ENCODE measurements around the gene FAM229A. TPM values are rescaled to one million over a fixed set of nuclear protein-coding genes. Genes with fewer than 3 reads are reported as not detected.
A peak's percentile ranks its signal among the peaks of the same experiment; 100 is the strongest.

Gene FAM229A
- total RNA-seq, 2 donors from 2014 or later: 9.2 to 14.0 TPM

DNA sequence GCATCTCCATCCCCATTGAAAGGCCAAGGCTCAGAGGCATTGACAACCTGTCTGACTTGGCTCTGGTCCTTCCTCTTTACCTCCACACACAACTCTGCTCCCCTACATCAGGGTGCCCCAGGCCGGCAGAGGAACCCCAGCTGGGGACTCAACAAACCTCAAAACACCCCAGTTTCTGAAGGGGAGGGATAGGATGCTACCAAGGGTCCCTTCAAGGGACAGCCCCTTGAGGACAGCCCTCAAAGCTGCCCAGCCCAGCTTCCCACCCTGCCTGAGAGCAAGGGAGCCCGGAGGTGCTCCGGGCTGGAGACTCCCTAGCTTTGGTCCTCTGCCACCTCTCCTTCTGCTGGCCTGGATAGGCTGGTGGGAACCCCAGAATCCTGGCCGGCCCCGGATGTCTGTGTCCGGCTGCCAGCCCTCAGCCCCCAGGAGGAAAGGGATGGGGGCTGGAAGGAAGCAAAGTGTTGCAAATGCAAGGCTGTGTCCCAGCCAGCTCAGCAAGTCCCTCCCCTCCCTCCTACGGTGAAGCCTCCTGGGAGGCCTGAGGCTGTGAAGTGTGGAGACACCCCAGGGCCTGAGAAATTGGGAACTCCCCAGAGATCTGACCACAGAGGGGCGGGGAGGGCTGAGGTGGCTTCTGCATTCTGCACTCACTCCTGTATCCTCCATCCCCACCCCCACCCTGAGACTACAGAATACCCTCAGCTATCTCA lies 25.2 kb downstream of the FAM229A start:
- no peak overlapping the region for H3K27ac Mint-ChIP-seq
- DNase-seq: peak; percentile 64 to 75
- no peaks in the 10 kb centered on the region for H3K9me3 Mint-ChIP-seq
- peaks cover 0 to 4% of the 10 kb centered on the region in 2 donors for H3K36me3 Mint-ChIP-seq (ENCODE audit: insufficient read depth in 2 of 2)
- H3K27me3 Mint-ChIP-seq (ENCODE audit: low read depth): no peaks in the 10 kb centered on the region
- ATAC-seq (replicated peaks in 1 of 2): peak; percentile 35 to 46
- peak overlapping the region; percentile 21 to 74 for H3K4me3 Mint-ChIP-seq
- H3K4me1 Mint-ChIP-seq (ENCODE audit: low read depth): peaks cover 59% of the 10 kb centered on the region

DNA sequence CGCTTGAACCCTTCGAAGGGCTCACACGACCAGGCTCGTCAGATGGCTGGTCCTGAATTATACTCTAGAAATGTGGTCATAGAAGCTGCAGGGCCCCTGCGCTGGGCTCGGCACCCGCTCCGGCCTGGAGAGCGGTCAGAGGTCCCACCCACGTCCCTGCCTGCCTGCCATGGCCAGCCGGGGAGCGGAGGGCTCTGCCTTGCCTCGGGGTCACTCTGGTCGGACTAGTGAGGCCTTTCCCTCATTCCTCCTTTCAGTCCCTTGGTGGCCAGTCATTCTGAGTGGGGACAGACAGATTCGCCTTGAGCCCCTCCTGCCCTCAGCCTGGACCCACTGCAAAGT lies 25.7 kb downstream of the FAM229A start:
- Mint-ChIP-seq H3K27ac (no peak overlapping the region), H3K9me3 (no peaks in the 10 kb centered on the region), H3K36me3 (ENCODE audit: insufficient read depth in 2 of 2) (peaks cover 0 to 6% of the 10 kb centered on the region in 2 donors), H3K4me3 (peak overlapping the region; percentile 21 to 74), H3K4me1 (ENCODE audit: low read depth) (peaks cover 57% of the 10 kb centered on the region), H3K27me3 (ENCODE audit: low read depth) (no peaks in the 10 kb centered on the region)
- ATAC-seq (replicated peaks in 1 of 2) (no peak), DNase-seq (no peak)

DNA sequence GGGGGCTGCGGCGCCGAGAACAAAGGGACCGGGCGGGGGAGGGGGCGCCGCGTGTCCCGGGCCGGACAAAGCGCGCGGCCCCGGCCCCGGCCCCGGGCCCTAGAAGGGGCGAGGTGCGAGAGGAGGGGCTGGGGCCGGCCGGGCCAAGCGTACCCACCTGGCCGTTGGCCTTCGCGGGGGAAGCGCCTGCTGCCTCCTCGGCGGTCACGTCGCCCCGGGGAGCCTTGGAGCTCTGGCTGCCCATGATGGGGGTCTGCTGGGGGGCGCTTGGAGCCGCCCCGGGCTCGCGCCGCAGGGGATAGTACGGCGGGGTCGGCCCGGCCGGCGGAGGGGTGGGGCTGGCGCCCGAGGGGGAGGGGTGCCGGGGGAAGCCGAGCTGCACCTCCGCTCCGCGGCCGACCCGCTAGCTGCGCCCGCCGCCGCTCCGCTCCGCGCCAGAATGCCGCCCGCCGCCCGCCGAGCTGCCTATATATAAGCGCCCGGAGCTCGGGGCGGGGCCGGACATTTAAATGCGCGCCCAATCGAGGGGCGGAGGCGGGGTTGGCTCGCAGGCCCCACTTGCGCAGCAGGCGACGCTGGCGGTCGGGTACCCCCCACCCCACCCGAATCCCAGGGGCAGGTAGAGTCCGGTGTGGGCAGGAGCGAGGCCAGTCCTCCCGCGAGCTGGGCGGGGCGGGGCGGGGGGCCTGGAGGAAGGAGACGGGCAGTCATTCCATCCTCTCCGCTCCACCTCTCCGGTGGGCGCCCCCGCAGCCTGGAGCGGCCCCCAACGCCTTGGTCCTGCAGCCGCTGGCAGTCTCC lies 26.3 kb downstream of the FAM229A start, which contains the start of gene MARCKSL1:
Gene MARCKSL1, minus strand, starts transcription at position 444 of the 801 bp plus-strand sequence. Its CDS starts 200 bp downstream, at position 244.
- DNase-seq (peak; percentile 83 to 91), ATAC-seq (replicated peaks in 1 of 2) (peak; percentile 47 to 60)
- Mint-ChIP-seq H3K9me3 (no peaks in the 10 kb centered on the region), H3K27ac (peak within 1 kb of the TSS; percentile 54), H3K36me3 (ENCODE audit: insufficient read depth in 2 of 2) (peaks cover 2 to 9% of the 10 kb centered on the region in 2 donors), H3K4me3 (peak within 1 kb of the TSS; percentile 84 to 90), H3K27me3 (ENCODE audit: low read depth) (no peaks in the 10 kb centered on the region), H3K4me1 (ENCODE audit: low read depth) (peaks cover 57% of the 10 kb centered on the region)

DNA sequence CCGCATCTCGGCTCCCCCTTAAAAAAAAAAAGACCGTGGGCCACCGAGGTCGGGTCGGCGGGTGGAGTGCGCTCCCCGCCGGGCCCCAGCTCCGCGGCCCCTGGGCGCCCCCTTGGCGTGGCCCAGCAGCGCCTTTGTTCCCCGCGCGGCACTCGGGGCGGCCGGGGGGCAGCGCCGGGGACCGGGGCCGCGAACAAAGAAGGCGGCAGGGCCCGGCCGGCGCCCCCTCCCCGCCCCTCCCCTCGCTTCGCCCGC lies 26.8 kb downstream of the FAM229A start:
- Mint-ChIP-seq H3K9me3 (no peaks in the 10 kb centered on the region), H3K27me3 (ENCODE audit: low read depth) (no peaks in the 10 kb centered on the region), H3K4me1 (ENCODE audit: low read depth) (peaks cover 57% of the 10 kb centered on the region), H3K4me3 (peak overlapping the region in 1 of 2 donors; percentile 90), H3K36me3 (ENCODE audit: insufficient read depth in 2 of 2) (peaks cover 2 to 12% of the 10 kb centered on the region in 2 donors), H3K27ac (no peak overlapping the region)
- no peak for DNase-seq
- ATAC-seq (replicated peaks in 1 of 2): peak; percentile 4 to 13

DNA sequence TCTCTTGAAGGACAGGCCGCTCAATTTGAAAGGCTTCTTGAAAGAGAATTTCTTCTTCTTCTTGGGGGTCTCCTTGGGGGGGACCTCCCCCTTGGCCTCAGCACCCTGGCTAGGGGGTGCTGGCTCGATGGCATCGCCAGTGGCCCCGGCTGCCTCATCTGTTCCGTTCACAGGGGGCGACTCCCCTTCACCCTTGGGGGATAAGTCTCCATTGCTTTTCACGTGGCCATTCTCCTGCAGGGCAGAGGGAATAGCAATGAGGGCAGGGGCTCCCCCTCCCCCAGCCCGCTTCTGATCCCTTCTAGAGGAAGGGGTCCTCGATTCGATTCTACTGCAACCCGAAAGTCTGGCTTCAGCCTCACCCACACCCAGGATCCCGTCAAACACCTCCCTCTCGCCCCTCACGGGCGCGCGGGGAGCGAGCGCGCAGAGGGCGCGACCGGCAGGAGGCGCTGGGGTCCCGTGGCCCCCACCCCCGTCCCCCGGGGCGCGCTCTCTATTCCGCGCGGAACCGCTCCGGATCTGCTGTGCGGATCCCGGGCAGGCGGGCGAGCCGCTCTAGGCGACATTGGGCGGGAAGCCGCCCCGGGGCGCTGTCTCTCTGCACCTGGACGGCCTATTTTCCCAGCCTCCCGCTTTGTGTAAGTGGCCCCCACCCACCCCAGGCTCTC lies 27.3 kb downstream of the FAM229A start:
- Mint-ChIP-seq H3K27ac (peak overlapping the region; percentile 54), H3K4me1 (ENCODE audit: low read depth) (peaks cover 52% of the 10 kb centered on the region), H3K9me3 (no peaks in the 10 kb centered on the region), H3K36me3 (ENCODE audit: insufficient read depth in 2 of 2) (peaks cover 3 to 12% of the 10 kb centered on the region in 2 donors), H3K27me3 (ENCODE audit: low read depth) (no peaks in the 10 kb centered on the region), H3K4me3 (peak overlapping the region; percentile 84 to 90)
- ATAC-seq (replicated peaks in 1 of 2) (peak; percentile 23 to 32), DNase-seq (peak; percentile 61 to 69)

DNA sequence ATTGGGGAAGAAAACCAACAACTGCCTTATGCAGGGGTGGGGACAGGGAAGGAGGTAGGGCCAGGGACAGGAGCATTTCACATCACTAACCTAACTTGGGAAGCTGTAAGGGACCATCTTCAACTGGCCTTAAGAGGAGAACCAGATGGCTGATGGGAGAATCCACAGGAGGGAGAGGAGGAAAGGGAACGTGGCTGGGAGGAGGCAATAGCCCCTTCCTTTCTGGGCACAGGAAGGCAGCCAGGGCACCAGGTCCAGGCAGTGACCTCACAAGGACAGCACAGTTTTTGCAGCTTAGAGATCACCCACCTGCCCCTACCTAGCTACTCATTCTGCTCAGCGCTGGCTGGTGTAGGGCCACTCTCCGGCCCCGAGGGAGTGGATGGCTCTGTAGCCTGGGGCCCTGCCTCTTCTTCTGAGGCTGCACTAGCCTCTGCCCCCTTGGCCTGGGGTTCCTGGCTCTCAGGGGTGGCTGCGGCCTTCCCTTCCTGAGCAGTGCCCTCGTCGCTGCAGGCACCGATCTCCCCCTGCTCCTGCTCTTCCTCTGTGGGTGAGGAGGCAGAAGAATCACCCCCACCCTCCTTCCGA lies 27.9 kb downstream of the FAM229A start:
- ATAC-seq (replicated peaks in 1 of 2) (no peak), DNase-seq (no peak)
- Mint-ChIP-seq H3K36me3 (ENCODE audit: insufficient read depth in 2 of 2) (peaks cover 4 to 14% of the 10 kb centered on the region in 2 donors), H3K27me3 (ENCODE audit: low read depth) (no peaks in the 10 kb centered on the region), H3K4me3 (peak overlapping the region; percentile 84 to 90), H3K9me3 (no peaks in the 10 kb centered on the region), H3K4me1 (ENCODE audit: low read depth) (peaks cover 46% of the 10 kb centered on the region), H3K27ac (no peak overlapping the region)

DNA sequence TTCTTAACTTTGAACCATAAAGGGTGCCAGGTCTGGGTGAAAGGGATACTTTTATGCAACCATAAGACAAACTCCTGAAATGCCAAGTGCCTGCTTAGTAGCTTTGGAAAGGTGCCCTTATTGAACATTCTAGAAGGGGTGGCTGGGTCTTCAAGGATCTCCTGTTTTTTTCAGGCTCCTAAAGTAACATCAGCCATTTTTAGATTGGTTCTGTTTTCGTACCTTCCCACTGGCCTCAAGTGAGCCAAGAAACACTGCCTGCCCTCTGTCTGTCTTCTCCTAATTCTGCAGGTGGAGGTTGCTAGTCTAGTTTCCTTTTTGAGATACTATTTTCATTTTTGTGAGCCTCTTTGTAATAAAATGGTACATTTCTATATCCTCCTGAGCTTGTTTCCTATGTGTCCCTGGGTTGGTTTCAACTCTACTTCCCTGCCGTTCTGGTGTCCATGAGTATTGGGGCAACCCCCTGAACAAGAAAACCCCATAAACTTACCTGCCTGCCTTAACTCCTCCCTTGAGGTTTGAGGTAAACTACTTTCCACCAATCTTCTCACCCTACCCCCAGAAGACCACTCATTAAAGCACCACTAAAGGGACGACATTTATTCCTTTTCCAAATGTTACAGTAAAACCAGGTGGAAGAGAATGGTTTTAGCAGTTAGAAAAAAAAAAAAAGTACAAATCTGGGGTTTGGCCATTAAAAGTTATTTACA lies 28.9 kb downstream of the FAM229A start:
- H3K27me3 Mint-ChIP-seq (ENCODE audit: low read depth): no peaks in the 10 kb centered on the region
- ATAC-seq (replicated peaks in 1 of 2): no peak
- peaks cover 36% of the 10 kb centered on the region for H3K4me1 Mint-ChIP-seq (ENCODE audit: low read depth)
- H3K36me3 Mint-ChIP-seq (ENCODE audit: insufficient read depth in 2 of 2): peaks cover 4 to 14% of the 10 kb centered on the region in 2 donors
- DNase-seq: no peak
- peak overlapping the region in 1 of 2 donors; percentile 54 for H3K4me3 Mint-ChIP-seq
- H3K27ac Mint-ChIP-seq: no peak overlapping the region
- no peaks in the 10 kb centered on the region for H3K9me3 Mint-ChIP-seq

DNA sequence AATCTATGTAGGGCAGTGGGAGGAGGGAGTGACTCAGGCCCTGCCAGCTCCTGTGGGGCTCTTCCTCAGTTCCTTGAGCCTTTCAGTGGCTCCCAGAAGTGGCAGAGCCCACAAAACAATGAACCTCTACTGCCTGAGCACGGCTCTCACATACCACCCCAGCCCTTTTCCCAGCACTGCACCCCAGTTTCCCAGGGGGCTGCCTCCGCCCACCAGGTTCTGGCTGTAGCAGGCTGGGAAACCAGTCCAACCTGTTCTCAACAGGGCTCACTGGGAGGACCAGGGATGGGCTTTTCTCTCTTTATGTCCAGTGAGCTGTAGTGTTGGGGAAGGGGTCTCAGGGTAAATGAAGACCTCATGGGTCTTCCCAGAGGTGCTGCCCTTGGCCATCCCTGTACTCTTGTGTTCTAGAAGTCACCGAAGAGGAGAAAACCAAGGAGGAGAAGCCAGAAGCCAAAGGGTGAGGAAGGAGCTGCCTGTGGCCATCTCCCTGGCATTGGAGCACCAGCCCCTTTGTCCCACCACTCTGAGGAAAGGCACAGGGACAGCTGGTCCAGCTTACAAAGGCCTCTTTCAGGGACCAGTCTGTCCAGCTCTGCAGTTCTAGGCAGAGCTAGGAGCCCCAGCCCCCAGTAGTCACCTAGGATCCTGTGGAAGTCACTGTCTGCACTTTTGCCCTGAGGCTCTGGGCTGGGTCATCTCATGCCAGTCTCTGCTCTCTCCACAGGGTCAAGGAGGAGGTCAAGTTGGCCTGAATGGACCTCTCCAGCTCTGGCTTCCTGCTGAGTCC lies 29.8 kb downstream of the FAM229A start:
- H3K27ac Mint-ChIP-seq: no peak overlapping the region
- peaks cover 4 to 15% of the 10 kb centered on the region in 2 donors for H3K36me3 Mint-ChIP-seq (ENCODE audit: insufficient read depth in 2 of 2)
- no peak for DNase-seq
- no peaks in the 10 kb centered on the region for H3K9me3 Mint-ChIP-seq
- peaks cover 27% of the 10 kb centered on the region for H3K4me1 Mint-ChIP-seq (ENCODE audit: low read depth)
- ATAC-seq (replicated peaks in 1 of 2): no peak
- no peak overlapping the region for H3K4me3 Mint-ChIP-seq
- H3K27me3 Mint-ChIP-seq (ENCODE audit: low read depth): no peaks in the 10 kb centered on the region

DNA sequence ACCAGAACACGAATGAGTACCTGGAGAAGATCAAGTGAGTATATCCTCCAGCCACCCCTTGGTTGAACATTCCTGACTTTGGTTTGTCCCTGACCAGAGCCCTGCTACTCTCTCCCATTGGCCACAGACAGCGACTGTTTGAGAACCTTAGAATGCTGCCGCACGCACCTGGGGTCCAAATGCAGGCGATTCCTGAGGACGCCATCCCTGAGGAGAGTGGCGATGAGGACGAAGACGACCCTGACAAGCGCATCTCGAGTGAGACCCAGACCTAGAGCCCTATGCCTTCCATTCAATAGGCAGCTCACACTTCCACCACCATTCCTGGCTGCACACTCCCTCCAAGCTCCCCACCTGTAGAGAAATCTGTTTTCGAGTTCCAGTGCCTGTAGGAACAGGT lies 30.7 kb downstream of the FAM229A start:
- no peak overlapping the region for H3K4me3 Mint-ChIP-seq
- ATAC-seq (replicated peaks in 1 of 2): no peak
- H3K27me3 Mint-ChIP-seq (ENCODE audit: low read depth): no peaks in the 10 kb centered on the region
- no peak overlapping the region for H3K27ac Mint-ChIP-seq
- peaks cover 18% of the 10 kb centered on the region for H3K4me1 Mint-ChIP-seq (ENCODE audit: low read depth)
- no peaks in the 10 kb centered on the region for H3K9me3 Mint-ChIP-seq
- DNase-seq: no peak
- peaks cover 4 to 15% of the 10 kb centered on the region in 2 donors for H3K36me3 Mint-ChIP-seq (ENCODE audit: insufficient read depth in 2 of 2)

DNA sequence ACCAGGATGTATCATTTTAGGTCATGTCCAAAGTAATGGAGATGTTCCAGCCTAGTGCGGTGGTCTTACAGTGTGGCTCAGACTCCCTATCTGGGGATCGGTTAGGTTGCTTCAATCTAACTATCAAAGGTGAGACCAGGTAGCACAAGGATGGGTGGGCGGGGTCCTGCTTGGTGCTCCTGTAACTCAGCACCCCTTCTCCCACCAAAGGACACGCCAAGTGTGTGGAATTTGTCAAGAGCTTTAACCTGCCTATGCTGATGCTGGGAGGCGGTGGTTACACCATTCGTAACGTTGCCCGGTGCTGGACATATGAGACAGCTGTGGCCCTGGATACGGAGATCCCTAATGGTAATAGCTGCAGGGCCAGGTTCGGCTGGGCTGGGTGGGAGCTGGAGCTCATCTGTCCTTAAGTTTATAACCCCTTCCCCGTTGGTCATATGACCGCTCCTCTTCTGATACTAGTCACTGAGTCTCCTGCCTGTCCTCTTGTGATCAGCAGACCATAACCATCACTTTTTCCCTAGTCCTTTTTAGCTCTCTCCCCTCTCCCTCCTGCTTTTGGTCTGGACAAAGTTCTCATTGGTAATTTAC lies 31.6 kb downstream of the FAM229A start:
- H3K27me3 Mint-ChIP-seq (ENCODE audit: low read depth): no peaks in the 10 kb centered on the region
- H3K27ac Mint-ChIP-seq: no peak overlapping the region
- H3K9me3 Mint-ChIP-seq: no peaks in the 10 kb centered on the region
- peaks cover 17% of the 10 kb centered on the region for H3K4me1 Mint-ChIP-seq (ENCODE audit: low read depth)
- no peak for DNase-seq
- ATAC-seq (replicated peaks in 1 of 2): no peak
- peaks cover 4 to 15% of the 10 kb centered on the region in 2 donors for H3K36me3 Mint-ChIP-seq (ENCODE audit: insufficient read depth in 2 of 2)
- no peak overlapping the region for H3K4me3 Mint-ChIP-seq

DNA sequence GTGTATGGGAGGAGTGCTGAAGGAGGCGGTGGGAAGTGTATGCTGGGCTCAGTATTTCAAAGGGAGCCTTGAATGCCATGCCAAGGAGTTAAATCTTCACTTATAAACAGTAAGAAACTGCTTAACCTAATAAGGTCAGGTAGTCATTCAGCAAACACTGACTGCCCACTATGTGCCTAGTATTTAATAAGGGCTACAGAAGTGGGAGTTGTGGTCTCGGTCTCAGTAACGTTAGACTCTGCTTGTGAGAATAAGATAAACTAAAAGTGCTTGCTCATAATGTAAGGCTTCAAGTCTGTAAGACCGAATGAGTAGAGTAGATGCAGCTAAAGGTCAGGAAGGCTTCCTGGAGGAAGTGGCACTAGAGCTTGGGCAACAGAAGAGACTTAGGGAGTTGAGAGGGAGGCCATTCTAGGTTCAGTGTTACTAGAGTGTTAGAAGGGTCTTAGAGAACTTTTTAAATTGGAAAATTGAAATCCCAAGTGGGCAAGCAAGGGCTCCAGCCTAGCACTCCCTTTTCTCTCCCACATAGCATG lies 32.3 kb downstream of the FAM229A start:
- DNase-seq: no peak
- Mint-ChIP-seq H3K27me3 (ENCODE audit: low read depth) (no peaks in the 10 kb centered on the region), H3K9me3 (no peaks in the 10 kb centered on the region), H3K4me3 (no peak overlapping the region), H3K36me3 (ENCODE audit: insufficient read depth in 2 of 2) (peaks cover 6 to 19% of the 10 kb centered on the region in 2 donors), H3K27ac (peak overlapping the region; percentile 8), H3K4me1 (ENCODE audit: low read depth) (peaks cover 16% of the 10 kb centered on the region)
- no peak for ATAC-seq (replicated peaks in 1 of 2)
